Loucy (cell line): ENCODE data around the gene GPC1.

Source experiments
- H2AFZ ChIP-seq: fragments of 200-600 bp; sonication (generic); 2 replicates; pipeline ENCODE4 v1.6.0; 2016; ENCODE audit warnings: antibody characterized with exemption, mild to moderate bottlenecking, low read length, moderate library complexity
- H3F3A ChIP-seq: fragments of 200-600 bp; 2 replicates; pipeline ENCODE4 v1.6.0; 2016; ENCODE audit warnings: antibody characterized with exemption, low read depth, mild to moderate bottlenecking
- H3K27me3 ChIP-seq: fragments of 200-600 bp; sonication (generic); 2 replicates; pipeline ENCODE4 v1.6.1; 2014; ENCODE audit warnings: low read length, mild to moderate bottlenecking; ENCODE audit not compliant: insufficient read depth, poor library complexity, severe bottlenecking
- H3K36me3 ChIP-seq: fragments of 200-600 bp; sonication (generic); 2 replicates; pipeline ENCODE4 v1.6.1; 2016; ENCODE audit warnings: low read length; ENCODE audit not compliant: insufficient read depth
- H3K4me1 ChIP-seq: fragments of 200-600 bp; sonication (generic); 2 replicates; pipeline ENCODE4 v1.5.1; 2014; ENCODE audit warnings: low read length, mild to moderate bottlenecking; ENCODE audit not compliant: insufficient read depth, poor library complexity, severe bottlenecking
- H3K4me2 ChIP-seq: fragments of 200-600 bp; sonication (generic); 2 replicates; pipeline ENCODE4 v1.6.0; 2014; ENCODE audit warnings: antibody characterized with exemption, low read length, low read depth, mild to moderate bottlenecking; ENCODE audit not compliant: poor library complexity, severe bottlenecking
- H3K4me3 ChIP-seq: fragments of 200-600 bp; sonication (generic); 2 replicates; pipeline ENCODE4 v1.5.1; 2014; ENCODE audit warnings: low read length, mild to moderate bottlenecking, mixed read lengths; ENCODE audit not compliant: poor library complexity, severe bottlenecking
- H3K79me2 ChIP-seq: fragments of 200-600 bp; sonication (generic); 2 replicates; pipeline ENCODE4 v1.6.1; 2014; ENCODE audit warnings: low read length; ENCODE audit not compliant: insufficient read depth
- H3K9ac ChIP-seq: fragments of 200-600 bp; sonication (generic); 2 replicates; pipeline ENCODE4 v1.6.0; 2014; ENCODE audit warnings: mild to moderate bottlenecking, low read depth, low read length, moderate library complexity; ENCODE audit not compliant: poor library complexity, severe bottlenecking
- H3K9me2 ChIP-seq: fragments of 200-600 bp; sonication (generic); replicated peaks from 2 replicates; pipeline ENCODE4 v1.6.1; 2016; ENCODE audit warnings: low read depth, low read length, mixed read lengths
- H3K9me3 ChIP-seq: fragments of 200-600 bp; sonication (generic); 2 replicates; pipeline ENCODE4 v1.6.1; 2014; ENCODE audit warnings: mild to moderate bottlenecking, antibody characterized with exemption, low read length, low read depth; ENCODE audit not compliant: insufficient read depth
- H4K20me1 ChIP-seq: fragments of 200-600 bp; sonication (generic); 2 replicates; pipeline ENCODE4 v1.6.0; 2014; ENCODE audit warnings: antibody characterized with exemption, low read length, mild to moderate bottlenecking; ENCODE audit not compliant: insufficient read depth, poor library complexity, severe bottlenecking
- EZH2phosphoT487 ChIP-seq: fragments of 200-600 bp; IDR thresholded peaks from 2 replicates; pipeline ENCODE4 v1.6.1; 2018; ENCODE audit warnings: antibody characterized with exemption, mild to moderate bottlenecking, moderate library complexity, borderline replicate concordance
- TF ChIP-seq, protein P1 (sequence below): fragments of 200-600 bp; sonication (generic); conservative IDR thresholded peaks from 2 replicates; pipeline ENCODE4 v1.5.1; 2014; ENCODE audit warnings: mild to moderate bottlenecking, antibody characterized with exemption, low read length

The GPC1 gene

GRCh38 chr2:240477916-240478315 lies 42.5 kb downstream of the GPC1 start:
- Histone ChIP-seq H3K4me2 (no peak overlapping the region), H3K36me3 (no peaks in the 10 kb centered on the region), H3K27me3 (no peaks in the 10 kb centered on the region), H3K4me1 (no peaks in the 10 kb centered on the region), H4K20me1 (no peaks in the 10 kb centered on the region), H3K9ac (no peak overlapping the region), H3K4me3 (no peak overlapping the region), H3K9me2 (no peaks in the 10 kb centered on the region), H3F3A (no peaks in the 10 kb centered on the region), H3K9me3 (0 out of 2 replicates have a peak, but pooled peaks cover 4% of the 10 kb centered on the region), H2AFZ (no peak overlapping the region), H3K79me2 (no peaks in the 10 kb centered on the region)
- TF ChIP-seq EZH2phosphoT487: no peak
- TF ChIP-seq, protein P1, sequence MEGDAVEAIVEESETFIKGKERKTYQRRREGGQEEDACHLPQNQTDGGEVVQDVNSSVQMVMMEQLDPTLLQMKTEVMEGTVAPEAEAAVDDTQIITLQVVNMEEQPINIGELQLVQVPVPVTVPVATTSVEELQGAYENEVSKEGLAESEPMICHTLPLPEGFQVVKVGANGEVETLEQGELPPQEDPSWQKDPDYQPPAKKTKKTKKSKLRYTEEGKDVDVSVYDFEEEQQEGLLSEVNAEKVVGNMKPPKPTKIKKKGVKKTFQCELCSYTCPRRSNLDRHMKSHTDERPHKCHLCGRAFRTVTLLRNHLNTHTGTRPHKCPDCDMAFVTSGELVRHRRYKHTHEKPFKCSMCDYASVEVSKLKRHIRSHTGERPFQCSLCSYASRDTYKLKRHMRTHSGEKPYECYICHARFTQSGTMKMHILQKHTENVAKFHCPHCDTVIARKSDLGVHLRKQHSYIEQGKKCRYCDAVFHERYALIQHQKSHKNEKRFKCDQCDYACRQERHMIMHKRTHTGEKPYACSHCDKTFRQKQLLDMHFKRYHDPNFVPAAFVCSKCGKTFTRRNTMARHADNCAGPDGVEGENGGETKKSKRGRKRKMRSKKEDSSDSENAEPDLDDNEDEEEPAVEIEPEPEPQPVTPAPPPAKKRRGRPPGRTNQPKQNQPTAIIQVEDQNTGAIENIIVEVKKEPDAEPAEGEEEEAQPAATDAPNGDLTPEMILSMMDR: no peak

DNA sequence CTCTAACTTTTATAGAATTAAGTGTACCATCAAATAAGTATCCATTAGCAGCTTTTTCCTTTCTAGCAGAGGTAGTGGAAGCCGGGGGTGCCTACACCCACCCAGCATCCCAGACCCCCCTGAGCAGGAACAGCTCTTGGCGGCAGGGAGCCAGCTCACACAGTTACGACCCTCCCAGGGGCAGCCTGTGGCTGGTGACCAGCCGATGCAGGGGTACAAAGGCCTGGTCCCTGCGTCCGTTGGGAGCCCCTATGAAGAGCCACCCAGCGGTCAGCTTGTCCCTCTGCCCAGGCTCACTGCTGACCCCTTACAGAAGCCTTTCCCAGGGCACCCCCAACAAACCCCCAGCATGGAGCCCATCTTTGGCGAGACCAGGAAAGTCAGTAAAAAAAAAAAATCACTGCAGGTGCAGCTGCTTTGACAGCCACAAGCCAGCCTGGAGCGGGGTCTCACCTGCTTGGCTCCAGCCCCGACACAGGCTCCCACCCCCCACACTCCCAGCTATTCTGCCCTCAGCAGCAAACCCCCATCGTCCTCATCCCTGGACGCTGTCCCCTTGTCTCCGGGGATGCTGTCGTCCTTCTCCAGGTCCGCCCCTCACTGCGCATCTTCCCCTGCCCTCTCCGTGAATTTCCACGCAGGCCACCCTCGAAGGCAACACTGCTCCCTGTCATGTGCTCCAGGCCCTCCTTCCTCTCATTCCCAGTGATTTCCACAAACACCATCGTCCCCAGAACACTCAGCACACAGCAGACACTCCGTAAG lies 43.1 kb downstream of the GPC1 start:
- Histone ChIP-seq H3K4me1 (no peaks in the 10 kb centered on the region), H3K9me2 (no peaks in the 10 kb centered on the region), H3F3A (no peaks in the 10 kb centered on the region), H3K79me2 (no peaks in the 10 kb centered on the region), H3K9me3 (0 out of 2 replicates have a peak, but pooled peaks cover 4% of the 10 kb centered on the region), H2AFZ (no peak overlapping the region), H3K36me3 (no peaks in the 10 kb centered on the region), H3K27me3 (no peaks in the 10 kb centered on the region), H3K4me3 (no peak overlapping the region), H3K9ac (no peak overlapping the region), H3K4me2 (no peak overlapping the region), H4K20me1 (no peaks in the 10 kb centered on the region)
- TF ChIP-seq, protein P1: no peak
- TF ChIP-seq EZH2phosphoT487: no peak

DNA sequence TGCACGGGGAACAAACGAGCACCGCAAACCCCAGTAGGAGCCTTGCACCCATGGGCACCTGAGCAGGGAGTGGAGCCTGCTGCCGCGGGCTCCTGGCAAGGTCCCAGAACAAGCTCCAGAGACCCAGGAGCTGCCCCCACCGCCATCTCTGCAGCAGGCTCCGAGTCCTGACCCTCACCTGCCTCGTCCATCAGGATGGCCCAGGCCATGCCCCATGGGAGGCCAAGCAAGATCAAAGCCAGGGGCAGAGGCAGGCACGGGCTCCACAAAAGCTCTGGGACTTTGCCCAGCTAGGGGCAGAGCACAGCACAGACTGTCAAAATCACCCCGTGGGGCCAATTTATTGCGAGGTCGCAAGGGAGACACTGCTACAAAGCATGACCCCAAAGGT lies 43.6 kb downstream of the GPC1 start:
- Histone ChIP-seq H3K9ac (no peak overlapping the region), H3K9me3 (0 out of 2 replicates have a peak, but pooled peaks cover 4% of the 10 kb centered on the region), H3F3A (no peaks in the 10 kb centered on the region), H3K27me3 (no peaks in the 10 kb centered on the region), H4K20me1 (no peaks in the 10 kb centered on the region), H3K79me2 (no peaks in the 10 kb centered on the region), H3K4me3 (no peak overlapping the region), H2AFZ (no peak overlapping the region), H3K4me1 (no peaks in the 10 kb centered on the region), H3K9me2 (no peaks in the 10 kb centered on the region), H3K36me3 (no peaks in the 10 kb centered on the region), H3K4me2 (no peak overlapping the region)
- TF ChIP-seq EZH2phosphoT487: no peak
- TF ChIP-seq, protein P1: no peak
